SK-N-SH (cell line): Measurements from ENCODE around the gene MYO1F. TPM values are rescaled to one million over a fixed set of nuclear protein-coding genes. Genes with fewer than 3 reads are reported as not detected.

ENCODE experiments used
- CTCF ChIA-PET: fragments of 300-600, 350-600 bp; formaldehyde crosslinking; extraction: SDS; loops from one replicate; lab custom pipeline; 2021; lab: Yijun Ruan, JAX
- POLR2A ChIA-PET: fragments of 350-600 bp; sonication (Branson Sonifier 250); formaldehyde crosslinking; extraction: SDS; loops from one replicate; lab custom pipeline; 2020; ENCODE audit warnings: antibody characterized with exemption, inconsistent platforms; lab: Yijun Ruan, JAX
- DNase-seq: peaks from one replicate; pipeline ENCODE4 v3.0.0; 2012
- H2AFZ ChIP-seq: fragments of 200-600 bp; sonication (generic); 2 replicates; pipeline ENCODE4 v1.8.1; 2016; ENCODE audit warnings: antibody characterized with exemption, mild to moderate bottlenecking, low read depth
- H3F3A ChIP-seq: fragments of 200-600 bp; sonication (generic); replicated peaks from 2 replicates; pipeline ENCODE3; 2016; ENCODE audit warnings: antibody characterized with exemption, mild to moderate bottlenecking; ENCODE audit not compliant: insufficient read depth
- H3K27ac ChIP-seq, 2 experiments: fragments of 200-500 bp in 1 of 2; fragments of 200-600 bp in 1 of 2; sonication (Bioruptor generic) in 1 of 2; sonication (generic), shearing (Covaris generic) in 1 of 2; 2 replicates each; pipeline versions ENCODE4 v1.5.1 to v1.6.1; 2014 to 2016; ENCODE audit warnings: low read depth in 2 of 2, inconsistent platforms in 1 of 2, low read length in 1 of 2, mild to moderate bottlenecking in 1 of 2, mixed read lengths in 1 of 2
- H3K27me3 ChIP-seq: fragments of 200-600 bp; sonication (generic), shearing (Covaris generic); 2 replicates; pipeline ENCODE4 v1.6.1; 2016; ENCODE audit warnings: mixed run types; ENCODE audit not compliant: insufficient read depth
- H3K36me3 ChIP-seq, 2 experiments: fragments of 200-500 bp in 1 of 2; fragments of 200-600 bp in 1 of 2; sonication (Bioruptor generic) in 1 of 2; sonication (generic) in 1 of 2; replicated peaks in 1 of 2; 2 replicates each; pipeline versions ENCODE3 to v1.5.1; 2014 to 2016; ENCODE audit warnings: low read length in 1 of 2, mild to moderate bottlenecking in 1 of 2; ENCODE audit not compliant: insufficient read depth in 2 of 2, control insufficient read depth in 1 of 2
- H3K4me1 ChIP-seq, 2 experiments: fragments of 200-500 bp in 1 of 2; fragments of 200-600 bp in 1 of 2; sonication (Bioruptor generic) in 1 of 2; sonication (generic), shearing (Covaris generic) in 1 of 2; 2 replicates each; pipeline versions ENCODE4 v1.5.1 to v1.6.1; 2014 to 2016; ENCODE audit warnings: low read depth in 1 of 2, low read length in 1 of 2, mixed run types in 1 of 2; ENCODE audit not compliant: insufficient read depth in 2 of 2, control insufficient read depth in 1 of 2
- H3K4me2 ChIP-seq: fragments of 200-600 bp; sonication (generic), shearing (Covaris generic); 2 replicates; pipeline ENCODE4 v1.6.1; 2017; ENCODE audit warnings: mixed run types
- H3K4me3 ChIP-seq, 2 experiments: fragments of 200-500 bp in 1 of 2; fragments of 200-600 bp in 1 of 2; sonication (Bioruptor generic) in 1 of 2; sonication (generic), shearing (Covaris generic) in 1 of 2; 2 replicates each; pipeline versions ENCODE4 v1.5.1 to v1.8.1; 2014 to 2016; ENCODE audit warnings: low read depth in 2 of 2, inconsistent platforms in 1 of 2, low read length in 1 of 2, mild to moderate bottlenecking in 1 of 2, mixed read lengths in 1 of 2, moderate library complexity in 1 of 2
- H3K79me2 ChIP-seq: fragments of 200-600 bp; sonication (generic); 2 replicates; pipeline ENCODE4 v1.8.1; 2017; ENCODE audit warnings: mild to moderate bottlenecking; ENCODE audit not compliant: insufficient read depth
- H3K9ac ChIP-seq: fragments of 200-600 bp; sonication (generic); 2 replicates; pipeline ENCODE4 v1.6.1; 2017; ENCODE audit warnings: mixed run types
- H3K9me2 ChIP-seq: fragments of 200-600 bp; sonication (generic); 2 replicates; pipeline ENCODE4 v1.6.1; 2017; ENCODE audit warnings: mixed run types
- H3K9me3 ChIP-seq: fragments of 200-600 bp; sonication (generic); 2 replicates; pipeline ENCODE4 v1.6.1; 2017; ENCODE audit warnings: mixed run types, mild to moderate bottlenecking, moderate library complexity
- H4K20me1 ChIP-seq: fragments of 200-600 bp; sonication (generic); 2 replicates; pipeline ENCODE4 v1.6.1; 2017; ENCODE audit warnings: mild to moderate bottlenecking, mixed run types; ENCODE audit not compliant: insufficient read depth
- ELF1 ChIP-seq: IDR thresholded peaks from 2 replicates; pipeline ENCODE4 v1.4.0; 2012
- EP300 ChIP-seq, 2 experiments: IDR thresholded peaks; 2 replicates each; pipeline versions ENCODE4 v1.4.0 to v1.6.1; 2012; ENCODE audit warnings: borderline replicate concordance in 1 of 2, low read depth in 1 of 2, low read length in 1 of 2
- EZH2phosphoT487 ChIP-seq: fragments of 200-600 bp; sonication (generic); IDR thresholded peaks from 2 replicates; pipeline ENCODE4 v1.6.1; 2017; ENCODE audit warnings: low read depth, mixed run types, mild to moderate bottlenecking, antibody characterized with exemption, moderate library complexity, borderline replicate concordance
- FOXJ3 ChIP-seq: sonication (generic); formaldehyde crosslinking; IDR thresholded peaks from 2 replicates; pipeline ENCODE4 v1.5.1; 2020; ENCODE audit warnings: mild to moderate bottlenecking, missing genetic modification reagents
- FOXM1 ChIP-seq: IDR thresholded peaks from 2 replicates; pipeline ENCODE4 v1.4.0; 2012; ENCODE audit warnings: low read depth, mild to moderate bottlenecking
- GABPA ChIP-seq: IDR thresholded peaks from 2 replicates; pipeline ENCODE4 v1.4.0; 2012; ENCODE audit warnings: low read depth, mild to moderate bottlenecking
- NFIC ChIP-seq: IDR thresholded peaks from 2 replicates; pipeline ENCODE4 v1.4.0; 2012; ENCODE audit warnings: borderline replicate concordance
- NRF1 ChIP-seq: IDR thresholded peaks from 2 replicates; pipeline ENCODE4 v1.6.1; 2012; ENCODE audit warnings: low read depth, mild to moderate bottlenecking, low read length
- RCOR1 ChIP-seq: fragments of 150-350 bp; IDR thresholded peaks from 2 replicates; pipeline ENCODE4 v1.6.1; 2017; ENCODE audit warnings: antibody characterized with exemption, low read length
- RFX5 ChIP-seq: IDR thresholded peaks from 2 replicates; pipeline ENCODE4 v1.6.1; 2012; ENCODE audit warnings: mild to moderate bottlenecking, improper control_type of control experiment, low read length
- TEAD4 ChIP-seq: IDR thresholded peaks from 2 replicates; pipeline ENCODE4 v1.4.0; 2012; ENCODE audit warnings: mild to moderate bottlenecking, borderline replicate concordance; ENCODE audit not compliant: insufficient read depth
- WGBS: methylation state at CpG from one replicate; pipeline ENCODE4 v1.1.6; 2017; ENCODE audit warnings: low lambda C conversion rate; 5-methylcytosine and 5-hydroxymethylcytosine counted together
- polyA plus RNA-seq, 3 experiments: library from polyadenylated mRNA; depleted of rRNA; stranded (reverse); fragments of >200 nt; gene quantifications; 2 replicates each; pipeline ENCODE4 v1.2.3, GENCODE V29; 2012
- TF ChIP-seq, protein P1 (sequence below): IDR thresholded peaks from 2 replicates; pipeline ENCODE4 v1.4.0; 2012; ENCODE audit warnings: low read depth
- TF ChIP-seq, protein P2 (sequence below): IDR thresholded peaks from 2 replicates; pipeline ENCODE4; 2012
- TF ChIP-seq, protein P3 (sequence below): IDR thresholded peaks from 2 replicates; pipeline ENCODE4 v1.6.1; 2012; ENCODE audit warnings: mild to moderate bottlenecking, low read depth, low read length, moderate library complexity
- TF ChIP-seq, protein P4 (sequence below): IDR thresholded peaks from 2 replicates; pipeline ENCODE4 v1.4.0; 2012; ENCODE audit warnings: low read depth, borderline replicate concordance
- TF ChIP-seq, protein P5 (sequence below): fragments of 200-600 bp; sonication (generic); IDR thresholded peaks from 2 replicates; pipeline ENCODE4 v1.6.1; 2017; ENCODE audit warnings: antibody characterized with exemption, mild to moderate bottlenecking, moderate library complexity

The MYO1F gene
- polyA plus RNA-seq, 1 of the 3 experiments (the other 2 are of a cell fraction) = 0.51 TPM

DNA sequence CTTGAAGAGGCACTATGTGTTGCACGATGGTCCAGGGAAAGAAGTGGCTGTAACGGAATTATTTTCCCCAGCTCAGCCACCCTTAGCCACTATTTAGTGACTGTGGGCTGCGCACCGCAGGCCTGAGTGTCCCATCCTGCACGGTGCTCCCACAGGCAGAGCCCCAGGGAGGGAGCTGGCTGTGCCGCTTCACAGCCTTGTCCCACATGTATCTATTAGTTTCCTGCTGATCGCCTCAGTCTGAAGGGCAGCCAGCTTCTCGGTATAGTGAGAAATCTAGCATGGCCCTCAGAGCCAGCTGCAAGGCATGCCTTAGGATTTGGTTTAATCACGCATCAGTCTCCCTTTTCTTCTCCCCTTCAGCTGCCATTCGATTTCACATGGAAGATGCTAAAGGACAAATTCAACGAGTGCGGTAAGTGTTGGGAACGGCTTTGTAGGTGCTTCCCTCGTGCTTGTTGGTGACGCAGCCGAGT, 90.5 kb downstream of the MYO1F start:
- DNase-seq = no peak
- peaks cover 36% of the 10 kb centered on the region for H3K79me2 ChIP-seq
- no peak overlapping the region for H3K27ac ChIP-seq
- H3K36me3 ChIP-seq = peaks cover 21 to 63% of the 10 kb centered on the region in 2 experiments
- H3F3A ChIP-seq = no peaks in the 10 kb centered on the region
- WGBS = 97% methylated on average over 15 of the region's 16 CpGs
- no peak overlapping the region for H2AFZ ChIP-seq
- H3K4me1 ChIP-seq = no peaks in the 10 kb centered on the region
- H3K4me3 ChIP-seq = no peak overlapping the region
- H3K27me3 ChIP-seq = no peaks in the 10 kb centered on the region
- no peaks in the 10 kb centered on the region for H3K9me3 ChIP-seq
- peaks cover 42% of the 10 kb centered on the region for H4K20me1 ChIP-seq
- TF ChIP-seq RCOR1 = no peak
- no peak for TF ChIP-seq FOXM1
- TF ChIP-seq RFX5 = no peak
- TF ChIP-seq ELF1 = no peak
- no peak for TF ChIP-seq EZH2phosphoT487
- TF ChIP-seq, protein P1, sequence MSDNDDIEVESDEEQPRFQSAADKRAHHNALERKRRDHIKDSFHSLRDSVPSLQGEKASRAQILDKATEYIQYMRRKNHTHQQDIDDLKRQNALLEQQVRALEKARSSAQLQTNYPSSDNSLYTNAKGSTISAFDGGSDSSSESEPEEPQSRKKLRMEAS = no peak
- TF ChIP-seq GABPA = no peak
- no peak for TF ChIP-seq TEAD4
- TF ChIP-seq, protein P2, sequence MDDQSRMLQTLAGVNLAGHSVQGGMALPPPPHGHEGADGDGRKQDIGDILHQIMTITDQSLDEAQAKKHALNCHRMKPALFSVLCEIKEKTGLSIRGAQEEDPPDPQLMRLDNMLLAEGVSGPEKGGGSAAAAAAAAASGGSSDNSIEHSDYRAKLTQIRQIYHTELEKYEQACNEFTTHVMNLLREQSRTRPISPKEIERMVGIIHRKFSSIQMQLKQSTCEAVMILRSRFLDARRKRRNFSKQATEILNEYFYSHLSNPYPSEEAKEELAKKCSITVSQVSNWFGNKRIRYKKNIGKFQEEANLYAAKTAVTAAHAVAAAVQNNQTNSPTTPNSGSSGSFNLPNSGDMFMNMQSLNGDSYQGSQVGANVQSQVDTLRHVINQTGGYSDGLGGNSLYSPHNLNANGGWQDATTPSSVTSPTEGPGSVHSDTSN = no peak
- TF ChIP-seq, protein P3, sequence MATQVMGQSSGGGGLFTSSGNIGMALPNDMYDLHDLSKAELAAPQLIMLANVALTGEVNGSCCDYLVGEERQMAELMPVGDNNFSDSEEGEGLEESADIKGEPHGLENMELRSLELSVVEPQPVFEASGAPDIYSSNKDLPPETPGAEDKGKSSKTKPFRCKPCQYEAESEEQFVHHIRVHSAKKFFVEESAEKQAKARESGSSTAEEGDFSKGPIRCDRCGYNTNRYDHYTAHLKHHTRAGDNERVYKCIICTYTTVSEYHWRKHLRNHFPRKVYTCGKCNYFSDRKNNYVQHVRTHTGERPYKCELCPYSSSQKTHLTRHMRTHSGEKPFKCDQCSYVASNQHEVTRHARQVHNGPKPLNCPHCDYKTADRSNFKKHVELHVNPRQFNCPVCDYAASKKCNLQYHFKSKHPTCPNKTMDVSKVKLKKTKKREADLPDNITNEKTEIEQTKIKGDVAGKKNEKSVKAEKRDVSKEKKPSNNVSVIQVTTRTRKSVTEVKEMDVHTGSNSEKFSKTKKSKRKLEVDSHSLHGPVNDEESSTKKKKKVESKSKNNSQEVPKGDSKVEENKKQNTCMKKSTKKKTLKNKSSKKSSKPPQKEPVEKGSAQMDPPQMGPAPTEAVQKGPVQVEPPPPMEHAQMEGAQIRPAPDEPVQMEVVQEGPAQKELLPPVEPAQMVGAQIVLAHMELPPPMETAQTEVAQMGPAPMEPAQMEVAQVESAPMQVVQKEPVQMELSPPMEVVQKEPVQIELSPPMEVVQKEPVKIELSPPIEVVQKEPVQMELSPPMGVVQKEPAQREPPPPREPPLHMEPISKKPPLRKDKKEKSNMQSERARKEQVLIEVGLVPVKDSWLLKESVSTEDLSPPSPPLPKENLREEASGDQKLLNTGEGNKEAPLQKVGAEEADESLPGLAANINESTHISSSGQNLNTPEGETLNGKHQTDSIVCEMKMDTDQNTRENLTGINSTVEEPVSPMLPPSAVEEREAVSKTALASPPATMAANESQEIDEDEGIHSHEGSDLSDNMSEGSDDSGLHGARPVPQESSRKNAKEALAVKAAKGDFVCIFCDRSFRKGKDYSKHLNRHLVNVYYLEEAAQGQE = no peak
- TF ChIP-seq NFIC = no peak
- no peak for TF ChIP-seq EP300 (IDR thresholded peaks at IDR 0.05; ENCODE audit: borderline replicate concordance in 1 of 2, low read depth in 1 of 2, low read length in 1 of 2)
- no peak for TF ChIP-seq NRF1
- TF ChIP-seq, protein P4, sequence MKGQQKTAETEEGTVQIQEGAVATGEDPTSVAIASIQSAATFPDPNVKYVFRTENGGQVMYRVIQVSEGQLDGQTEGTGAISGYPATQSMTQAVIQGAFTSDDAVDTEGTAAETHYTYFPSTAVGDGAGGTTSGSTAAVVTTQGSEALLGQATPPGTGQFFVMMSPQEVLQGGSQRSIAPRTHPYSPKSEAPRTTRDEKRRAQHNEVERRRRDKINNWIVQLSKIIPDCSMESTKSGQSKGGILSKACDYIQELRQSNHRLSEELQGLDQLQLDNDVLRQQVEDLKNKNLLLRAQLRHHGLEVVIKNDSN = no peak
- no peak for TF ChIP-seq FOXJ3 (CRISPR knock-in tag)
- TF ChIP-seq, protein P5, sequence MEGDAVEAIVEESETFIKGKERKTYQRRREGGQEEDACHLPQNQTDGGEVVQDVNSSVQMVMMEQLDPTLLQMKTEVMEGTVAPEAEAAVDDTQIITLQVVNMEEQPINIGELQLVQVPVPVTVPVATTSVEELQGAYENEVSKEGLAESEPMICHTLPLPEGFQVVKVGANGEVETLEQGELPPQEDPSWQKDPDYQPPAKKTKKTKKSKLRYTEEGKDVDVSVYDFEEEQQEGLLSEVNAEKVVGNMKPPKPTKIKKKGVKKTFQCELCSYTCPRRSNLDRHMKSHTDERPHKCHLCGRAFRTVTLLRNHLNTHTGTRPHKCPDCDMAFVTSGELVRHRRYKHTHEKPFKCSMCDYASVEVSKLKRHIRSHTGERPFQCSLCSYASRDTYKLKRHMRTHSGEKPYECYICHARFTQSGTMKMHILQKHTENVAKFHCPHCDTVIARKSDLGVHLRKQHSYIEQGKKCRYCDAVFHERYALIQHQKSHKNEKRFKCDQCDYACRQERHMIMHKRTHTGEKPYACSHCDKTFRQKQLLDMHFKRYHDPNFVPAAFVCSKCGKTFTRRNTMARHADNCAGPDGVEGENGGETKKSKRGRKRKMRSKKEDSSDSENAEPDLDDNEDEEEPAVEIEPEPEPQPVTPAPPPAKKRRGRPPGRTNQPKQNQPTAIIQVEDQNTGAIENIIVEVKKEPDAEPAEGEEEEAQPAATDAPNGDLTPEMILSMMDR = no peak
- ChIA-PET POLR2A (no interaction called here), CTCF (interaction anchor here (0.7 to 2.1 kb wide), 2 partner anchors 12 to 19 kb away, joined by 3 to 7 read pairs; no protein-coding TSS in a partner anchor)
- H3K9ac ChIP-seq = no peak overlapping the region
- H3K9me2 ChIP-seq = no peaks in the 10 kb centered on the region
- H3K4me2 ChIP-seq = no peak overlapping the region
